HCEC 1CT (cell line): ENCODE measurements around the gene RHBDD3.
"Not testable (repeated sequence)": the region's sequence is repeated elsewhere in the genome, so short reads cannot be mapped to it uniquely, and the experiment has no call there.

ENCODE experiments used
- DNase-seq: peaks from one replicate; pipeline ENCODE4 v3.0.0-alpha.2; 2017

Gene RHBDD3

DNA sequence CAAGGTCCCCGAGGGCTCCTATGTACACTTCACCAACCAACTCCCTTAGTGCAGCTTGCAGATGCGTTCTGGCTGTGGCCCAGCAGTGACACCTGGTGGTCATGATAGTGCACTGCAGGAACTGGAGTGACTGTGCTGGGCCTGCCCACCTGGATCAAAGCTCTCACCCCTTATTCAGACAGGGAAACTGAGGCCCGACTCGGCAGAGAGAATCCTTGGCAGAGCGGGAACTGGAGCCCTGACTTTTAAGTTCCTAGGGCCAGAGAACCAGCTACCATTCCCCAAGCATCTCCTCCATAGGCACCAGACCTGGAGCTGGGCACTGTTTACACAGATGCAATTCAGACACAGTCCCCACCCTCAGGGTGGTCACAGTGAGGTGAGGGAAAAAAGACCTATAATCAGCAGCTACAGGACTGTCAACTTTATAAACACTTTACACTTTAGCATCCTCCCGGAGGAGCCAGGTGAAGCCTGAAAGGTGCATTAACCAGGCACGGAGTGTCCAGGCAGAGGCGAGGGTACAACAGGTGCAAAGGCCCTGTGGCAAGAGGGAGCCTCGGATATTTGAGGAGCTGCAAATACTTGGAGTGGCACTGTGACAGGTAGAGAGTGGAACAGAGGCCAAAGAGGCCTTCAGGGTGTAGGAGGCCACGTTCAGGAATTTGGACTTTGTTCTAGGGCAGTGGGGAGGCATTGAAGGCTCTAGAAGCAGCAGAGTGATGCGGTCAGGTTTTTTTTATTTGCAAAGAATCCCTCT lies 22.0 kb downstream of the RHBDD3 start:
- peak; percentile 45 for DNase-seq

DNA sequence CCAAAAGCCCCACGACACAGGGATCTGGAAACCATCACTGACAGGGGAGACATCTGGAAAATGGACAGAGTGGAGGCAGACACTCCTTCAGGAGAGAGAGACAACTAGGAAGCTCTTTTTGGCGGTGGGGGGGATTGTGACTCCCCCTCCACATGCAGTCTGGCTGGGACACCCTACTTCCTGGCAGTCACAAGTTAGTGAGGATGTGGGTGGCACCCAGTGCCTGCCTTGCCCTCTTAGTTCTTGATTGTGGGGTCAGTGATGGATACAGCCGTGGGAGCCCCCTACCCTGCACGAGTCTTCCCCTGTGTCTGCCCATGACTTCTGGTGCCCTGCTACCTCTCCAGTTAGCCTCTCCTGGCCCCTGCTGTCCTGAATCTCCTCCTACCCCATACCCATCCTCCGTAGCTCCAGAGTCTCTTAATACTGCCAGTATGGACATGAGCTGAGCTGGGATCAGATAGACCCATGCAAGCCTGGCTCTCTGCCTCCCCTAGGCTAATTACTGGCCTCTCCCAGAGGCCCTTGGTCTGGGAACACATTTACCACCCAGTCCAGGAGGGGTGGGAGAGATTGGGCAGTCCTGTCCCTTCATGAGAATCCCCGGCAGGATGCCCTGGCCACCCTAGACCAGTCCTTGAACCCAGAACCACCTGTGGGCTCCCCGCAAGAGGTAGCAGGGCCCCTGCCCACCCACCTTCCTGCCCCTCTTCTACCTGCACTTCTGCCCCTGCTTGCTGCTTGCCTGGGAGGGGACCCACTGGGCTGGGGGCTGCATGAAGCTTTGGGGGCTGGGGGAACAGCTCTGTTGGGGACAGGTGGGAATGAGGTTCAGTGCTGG lies 22.8 kb downstream of the RHBDD3 start:
- no peak for DNase-seq

DNA sequence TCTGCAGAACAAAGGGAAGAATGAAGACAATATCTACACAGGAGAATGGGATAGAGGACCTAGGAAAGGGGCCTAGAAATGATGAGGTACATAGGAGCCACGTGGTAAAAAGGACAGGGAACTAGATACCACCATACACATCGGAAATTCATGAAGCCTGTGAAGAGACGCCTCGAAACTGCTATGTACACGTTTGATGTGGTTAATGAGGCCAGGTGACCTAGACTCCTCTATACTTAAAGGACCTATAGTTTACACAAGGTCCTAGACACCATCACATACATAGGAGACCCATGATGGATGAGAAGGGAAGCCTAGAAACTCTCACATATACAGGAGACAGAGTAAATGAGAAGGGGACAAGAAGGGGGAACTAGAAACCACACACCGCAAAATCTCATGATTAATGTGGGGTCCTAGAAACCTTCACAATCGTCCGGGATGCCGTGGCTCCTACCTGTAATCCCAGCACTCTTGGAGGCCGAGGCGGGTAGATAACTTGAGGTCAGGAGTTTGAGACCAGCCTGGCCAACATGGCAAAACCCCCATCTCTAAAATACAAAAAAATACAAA lies 23.8 kb downstream of the RHBDD3 start:
- no peak for DNase-seq

DNA sequence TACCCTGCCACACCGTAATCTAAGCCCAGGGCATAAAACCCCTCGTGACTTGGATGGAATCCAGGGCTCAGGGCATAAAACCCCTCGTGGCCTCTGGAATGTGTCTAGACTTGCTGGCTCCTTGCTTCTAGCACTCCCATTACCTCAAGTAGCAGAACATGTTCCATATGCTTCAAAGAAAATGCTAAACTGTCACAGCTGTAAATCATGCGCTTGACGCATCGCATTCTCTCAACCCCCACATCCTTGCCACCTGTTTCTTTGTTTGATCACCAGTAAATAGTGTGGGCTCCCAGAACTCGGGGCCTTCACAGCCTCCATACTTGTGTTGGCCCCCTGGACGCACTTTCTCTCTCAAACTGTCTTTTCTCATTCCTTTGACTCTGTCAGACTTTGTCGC lies 27.3 kb downstream of the RHBDD3 start:
- DNase-seq = not testable (repeated sequence)

DNA sequence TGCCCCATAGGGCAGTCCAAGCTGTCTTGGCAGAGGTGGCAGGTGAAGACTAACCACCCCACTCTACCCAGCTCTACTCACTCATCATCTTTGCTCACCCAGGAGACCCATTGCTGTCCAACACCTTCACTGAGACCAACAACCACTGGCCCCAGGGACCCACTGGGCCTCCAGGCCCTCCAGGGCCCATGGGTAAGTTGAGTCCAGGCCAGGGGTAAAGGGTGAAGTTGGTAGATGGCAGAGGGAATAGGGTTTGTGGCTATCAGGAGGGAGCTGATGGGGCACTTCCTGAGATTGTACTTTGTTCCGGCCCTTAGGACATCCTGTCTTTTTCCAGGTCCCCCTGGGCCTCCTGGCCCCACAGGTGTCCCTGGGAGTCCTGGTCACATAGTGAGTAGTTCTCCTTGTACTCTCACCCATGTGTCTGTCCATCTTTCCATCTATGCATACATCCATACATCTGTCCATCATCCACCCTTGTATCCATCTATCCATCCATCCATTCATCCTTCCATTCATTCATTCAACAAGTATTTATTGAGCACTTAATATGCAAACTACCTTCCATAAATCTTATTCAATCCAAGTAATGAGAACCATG lies 34.4 kb downstream of the RHBDD3 start:
- no peak for DNase-seq

DNA sequence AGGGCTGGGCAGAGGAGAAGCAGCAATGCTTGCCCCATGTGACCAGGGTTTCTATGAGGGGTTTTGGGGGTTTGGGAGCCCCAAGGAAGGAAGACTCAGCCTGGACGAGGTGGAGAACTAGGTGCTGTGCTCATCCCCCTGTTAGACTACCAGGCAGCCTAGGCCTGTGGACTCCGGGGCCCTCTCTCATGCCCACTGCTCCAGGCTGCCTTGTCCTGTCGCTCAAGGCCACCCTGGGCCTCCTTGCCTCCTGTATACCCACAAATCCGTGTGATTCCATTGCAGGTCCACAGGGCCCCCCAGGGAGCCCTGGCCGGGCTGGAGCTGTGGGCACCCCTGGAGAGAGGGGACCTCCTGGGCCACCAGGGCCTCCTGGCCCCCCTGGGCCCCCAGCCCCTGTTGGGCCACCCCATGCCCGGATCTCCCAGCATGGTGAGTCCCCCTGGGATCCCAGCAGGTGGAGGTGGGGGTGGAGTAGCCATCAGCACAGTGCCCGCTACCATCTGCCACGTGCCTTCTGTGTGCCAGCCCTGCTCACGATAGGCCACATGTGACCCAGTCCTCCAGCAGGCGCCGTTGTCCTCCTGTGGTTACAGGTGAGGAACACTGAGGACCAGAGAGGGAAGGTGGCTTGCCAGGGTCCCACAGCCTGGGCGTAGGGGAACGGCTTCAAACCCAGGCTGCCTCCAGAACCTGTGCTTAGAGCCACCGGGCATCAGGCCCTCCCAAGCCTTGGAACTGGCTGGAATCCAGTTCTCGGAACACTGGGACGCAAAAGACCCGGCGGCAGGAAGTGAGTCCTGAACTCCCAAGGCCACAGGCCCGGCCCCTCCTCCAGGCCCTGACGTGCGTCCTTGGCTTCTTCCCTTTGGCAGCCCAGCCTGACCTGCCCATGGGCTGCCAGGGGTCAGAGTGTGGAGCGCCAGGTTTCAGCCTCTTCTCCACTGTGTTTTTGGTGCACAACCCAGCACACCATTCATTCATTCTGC lies 35.5 kb downstream of the RHBDD3 start:
- no peak for DNase-seq

DNA sequence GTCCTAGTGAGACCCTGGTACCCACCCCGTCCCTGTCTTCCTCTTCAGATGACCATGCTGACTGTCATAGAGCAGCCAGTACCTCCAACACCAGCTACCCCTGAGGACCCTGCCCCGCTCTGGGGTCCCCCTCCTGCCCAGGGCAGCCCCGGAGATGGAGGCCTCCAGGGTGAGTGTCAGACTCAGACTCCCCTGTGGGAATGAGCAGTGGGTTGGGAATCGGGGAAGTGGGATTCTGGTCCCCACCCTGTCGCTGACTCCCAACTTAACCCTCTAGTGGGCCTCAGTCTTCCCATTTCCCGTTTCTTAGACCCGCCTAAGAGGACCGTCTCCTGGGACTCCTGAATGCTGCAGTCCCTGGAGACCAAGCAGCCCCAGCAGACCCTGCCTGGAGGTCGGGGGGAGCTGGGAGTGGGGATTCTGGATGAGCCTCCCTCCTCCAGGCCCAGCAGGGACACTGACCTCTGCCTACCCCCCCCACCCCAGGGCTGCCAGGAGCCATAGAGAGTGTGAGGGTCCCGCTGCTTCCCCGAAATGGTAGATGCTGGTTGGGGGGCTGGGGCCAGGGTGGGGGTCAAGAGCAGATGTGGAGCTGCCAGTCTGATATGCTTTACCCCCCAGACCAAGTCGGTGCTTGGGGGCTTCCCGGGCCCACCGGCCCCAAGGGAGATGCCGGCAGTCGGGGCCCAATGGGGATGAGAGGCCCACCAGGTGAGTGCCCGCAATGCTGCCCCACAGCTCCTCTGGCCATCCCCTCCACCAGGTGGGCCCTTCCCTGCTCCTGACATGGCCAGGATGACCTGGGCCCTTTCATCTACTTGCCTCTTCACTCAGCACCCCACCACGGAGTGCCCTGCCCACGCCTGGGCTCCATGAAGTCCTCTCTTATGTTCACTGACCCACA lies 36.6 kb downstream of the RHBDD3 start:
- no peak for DNase-seq

DNA sequence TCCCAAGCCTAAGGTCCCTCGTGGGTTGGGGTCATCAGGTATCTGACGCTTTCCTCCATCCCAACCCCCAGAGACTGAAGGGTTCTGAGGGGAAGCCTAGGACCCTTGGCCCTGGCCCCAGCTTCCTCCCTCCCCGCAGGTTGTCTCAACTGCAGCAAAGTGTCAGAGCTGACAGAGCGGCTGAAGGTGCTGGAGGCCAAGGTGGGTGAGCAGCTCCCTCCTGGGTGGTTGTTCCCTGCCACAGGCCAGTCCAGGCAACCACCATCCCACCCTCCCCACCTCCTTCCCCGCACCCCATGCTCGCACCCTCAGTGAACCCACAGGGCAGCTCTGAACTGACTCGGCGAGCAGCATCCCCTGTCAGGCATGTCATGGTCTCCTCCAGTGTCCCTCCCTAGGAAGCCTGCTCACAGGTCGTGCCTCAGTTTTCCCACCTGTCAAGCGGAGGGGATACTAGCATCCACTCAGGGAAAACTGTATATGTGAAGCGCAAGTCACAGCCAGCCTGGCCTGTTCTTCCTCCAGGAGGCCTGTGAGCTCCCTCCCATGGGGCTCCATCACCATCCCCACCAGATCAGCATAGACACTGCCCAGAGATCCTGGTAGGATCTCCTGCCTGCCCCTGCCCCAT lies 41.3 kb downstream of the RHBDD3 start:
- DNase-seq = no peak

DNA sequence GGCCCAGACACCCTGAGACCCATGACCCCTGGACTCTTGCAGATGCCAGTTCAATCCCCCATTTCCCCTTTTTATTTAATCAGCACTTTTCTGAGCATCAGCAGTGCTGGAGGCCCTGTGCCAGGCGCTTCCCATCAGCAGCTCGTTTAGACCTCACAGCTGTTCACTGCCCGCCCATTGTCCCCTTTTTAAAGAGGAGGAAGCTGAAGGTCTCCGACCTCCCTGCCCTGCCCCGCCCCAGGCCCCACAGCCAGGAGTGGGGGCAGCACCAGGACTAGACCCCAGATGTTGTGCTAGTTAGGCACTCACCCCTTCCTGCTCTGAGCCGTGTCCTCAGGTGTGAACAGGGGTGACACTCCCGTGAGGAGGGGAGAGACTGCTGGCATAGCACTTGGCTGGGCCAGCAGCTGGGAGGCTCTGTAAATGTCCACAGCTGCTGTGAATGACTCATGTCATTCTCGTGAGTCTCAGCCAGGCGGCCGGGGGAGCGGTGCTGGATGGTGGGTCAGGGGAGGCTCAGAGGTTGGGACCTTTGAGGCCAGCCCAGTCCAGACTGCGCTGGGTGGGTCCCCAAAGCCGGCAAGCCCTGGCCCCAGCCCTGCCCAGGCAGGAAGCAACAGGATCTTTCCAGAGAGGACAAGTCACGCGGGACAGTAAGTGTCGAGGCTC lies 42.2 kb downstream of the RHBDD3 start:
- peak; percentile 37 for DNase-seq

DNA sequence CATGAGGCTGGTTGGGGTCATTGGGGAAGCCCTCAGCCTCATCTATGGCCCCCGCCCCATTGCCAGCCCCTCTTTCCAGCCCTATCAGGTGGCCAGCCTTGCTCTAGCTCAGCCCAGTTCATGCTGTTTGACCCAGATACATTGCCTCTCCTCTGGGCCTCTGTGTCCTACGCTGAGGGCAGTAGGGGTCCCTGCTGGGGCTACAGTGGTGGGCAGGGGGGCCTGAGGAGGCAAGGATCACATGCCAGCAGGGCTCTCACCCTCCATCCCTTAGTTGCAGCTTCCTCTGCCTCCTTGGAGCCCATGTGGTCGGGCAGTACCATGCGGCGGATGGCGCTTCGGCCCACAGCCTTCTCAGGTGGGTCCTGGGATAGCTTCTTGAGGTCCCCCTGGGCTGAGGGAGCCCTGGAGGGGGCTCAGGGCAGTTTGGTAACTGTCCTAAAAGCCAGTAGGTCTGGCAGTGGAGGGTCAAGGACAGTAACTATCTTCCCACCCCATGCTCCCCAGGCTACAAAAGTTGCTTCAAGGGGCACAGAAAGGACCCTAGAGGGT lies 42.8 kb downstream of the RHBDD3 start:
- DNase-seq = no peak

DNA sequence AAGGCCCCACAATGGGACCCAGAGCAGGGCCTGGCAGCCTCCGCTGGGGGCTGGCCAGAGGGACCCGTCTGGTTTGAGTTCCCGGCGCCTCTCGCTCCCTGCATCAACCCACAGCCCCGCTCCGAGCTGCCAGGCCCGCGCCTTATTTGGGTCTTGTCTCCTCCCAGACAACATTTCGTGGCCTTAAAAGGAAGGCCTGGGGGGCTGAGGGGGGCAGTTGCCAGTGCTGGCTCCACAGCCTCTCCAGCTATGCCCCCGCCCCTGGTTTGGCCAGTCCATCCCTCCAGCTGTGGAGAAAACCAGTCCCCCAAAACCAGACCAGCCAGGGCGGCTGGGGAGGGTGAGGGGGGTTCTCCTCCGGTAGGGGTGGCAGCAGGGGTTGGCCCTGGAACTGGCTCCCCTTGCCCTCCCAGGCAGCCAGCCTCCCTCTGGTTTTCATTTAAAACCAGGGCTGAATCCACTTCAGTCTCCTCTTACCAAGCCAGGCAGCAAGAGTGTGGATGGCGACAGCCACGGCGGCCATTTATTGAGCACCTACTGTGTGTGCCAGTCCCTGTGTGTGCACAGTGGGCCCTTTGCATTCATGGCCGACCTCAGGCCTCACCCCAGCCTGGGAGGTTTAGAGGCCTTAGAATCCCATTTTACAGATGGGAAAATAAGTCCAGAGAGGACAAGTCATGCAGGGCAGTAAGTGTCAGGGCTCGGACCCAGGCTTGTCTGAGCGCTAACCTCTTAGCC lies 43.5 kb downstream of the RHBDD3 start:
- DNase-seq = no peak

DNA sequence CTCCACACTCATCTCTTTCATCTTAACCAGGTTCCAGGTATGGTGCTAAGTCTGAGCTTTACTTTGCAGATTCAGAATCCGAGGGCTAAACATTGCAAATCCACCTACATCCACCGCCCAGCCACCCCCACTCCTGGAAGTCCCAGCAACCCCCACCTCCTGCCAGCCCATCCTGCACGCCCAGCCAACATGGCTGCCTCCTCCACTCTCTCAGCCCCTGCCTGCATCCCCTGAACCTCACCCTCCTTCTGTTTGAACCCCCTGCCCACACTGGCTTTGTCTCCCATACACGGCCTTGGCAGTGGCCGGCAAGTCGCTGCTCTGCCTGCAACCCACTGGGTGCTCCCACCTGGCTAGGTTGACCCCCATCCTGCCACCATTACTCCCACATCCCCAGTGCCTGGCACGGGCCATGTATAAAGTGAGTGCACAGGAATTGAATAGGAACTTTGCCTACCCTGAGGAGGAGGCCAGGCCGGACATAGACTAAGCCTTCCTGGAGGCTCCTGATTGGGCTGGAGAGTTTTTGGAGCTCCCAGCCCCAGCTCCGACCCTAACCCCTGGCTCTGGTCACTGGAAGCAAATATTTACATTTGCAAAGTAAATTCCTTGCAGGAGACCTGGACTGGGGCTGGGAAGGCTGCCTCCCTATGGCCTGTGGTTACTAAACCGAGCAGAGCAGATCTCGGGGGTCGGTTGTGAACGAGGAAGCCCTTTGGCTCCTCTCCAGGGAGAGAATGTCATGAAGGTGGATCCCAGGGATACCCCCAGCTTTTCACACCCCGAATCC lies 47.7 kb downstream of the RHBDD3 start:
- no peak for DNase-seq

DNA sequence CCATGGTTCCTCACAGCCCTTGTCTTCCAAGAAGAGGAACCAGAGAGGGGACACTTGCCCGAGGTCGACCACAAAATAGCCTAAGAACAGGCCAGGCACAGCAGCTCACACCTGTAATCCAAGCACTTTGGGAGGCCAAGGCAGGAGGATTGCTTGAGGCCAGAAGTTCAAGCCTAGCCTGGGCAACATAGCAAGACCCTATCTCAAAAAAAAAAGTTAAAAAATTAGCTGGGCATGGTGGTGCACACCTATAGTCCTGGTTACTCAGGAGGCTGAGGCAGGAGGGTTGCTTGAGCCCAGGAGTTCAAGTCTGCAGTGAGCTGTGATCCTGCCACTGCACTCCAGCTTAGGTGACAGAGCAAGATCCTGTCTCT lies 48.4 kb downstream of the RHBDD3 start:
- not testable (repeated sequence) for DNase-seq

DNA sequence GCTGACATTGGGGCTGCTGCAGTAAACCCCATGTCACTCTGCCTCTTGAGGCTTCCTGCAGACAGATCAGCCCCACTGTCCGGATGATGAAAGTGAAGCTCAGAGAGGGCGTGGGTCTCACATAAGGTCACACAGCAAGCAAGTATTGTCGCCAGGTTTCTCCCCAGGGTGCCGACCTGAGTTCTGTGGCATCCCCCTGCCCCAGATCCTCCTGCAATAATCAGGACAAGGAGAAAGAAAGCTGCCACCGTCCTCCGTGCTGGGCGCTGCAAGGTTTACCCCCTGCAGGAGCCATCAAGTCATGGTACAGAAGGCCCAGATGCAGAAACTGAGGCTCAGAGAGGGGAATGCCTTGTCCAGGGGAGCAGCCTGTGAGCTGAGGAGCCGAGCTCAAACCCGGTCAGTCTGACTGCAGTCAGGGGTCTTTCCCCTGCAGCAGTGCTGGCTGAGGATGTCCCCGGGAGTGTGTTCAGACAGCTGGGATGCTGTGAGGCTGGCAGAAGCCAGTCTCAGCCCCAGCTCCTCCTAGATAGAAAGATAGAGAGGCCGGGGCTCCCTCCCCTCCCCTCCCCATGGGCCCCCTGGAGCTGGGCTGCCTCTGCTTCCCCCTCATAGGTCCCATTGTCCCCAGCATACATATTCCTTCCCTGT lies 48.9 kb downstream of the RHBDD3 start:
- DNase-seq = no peak

DNA sequence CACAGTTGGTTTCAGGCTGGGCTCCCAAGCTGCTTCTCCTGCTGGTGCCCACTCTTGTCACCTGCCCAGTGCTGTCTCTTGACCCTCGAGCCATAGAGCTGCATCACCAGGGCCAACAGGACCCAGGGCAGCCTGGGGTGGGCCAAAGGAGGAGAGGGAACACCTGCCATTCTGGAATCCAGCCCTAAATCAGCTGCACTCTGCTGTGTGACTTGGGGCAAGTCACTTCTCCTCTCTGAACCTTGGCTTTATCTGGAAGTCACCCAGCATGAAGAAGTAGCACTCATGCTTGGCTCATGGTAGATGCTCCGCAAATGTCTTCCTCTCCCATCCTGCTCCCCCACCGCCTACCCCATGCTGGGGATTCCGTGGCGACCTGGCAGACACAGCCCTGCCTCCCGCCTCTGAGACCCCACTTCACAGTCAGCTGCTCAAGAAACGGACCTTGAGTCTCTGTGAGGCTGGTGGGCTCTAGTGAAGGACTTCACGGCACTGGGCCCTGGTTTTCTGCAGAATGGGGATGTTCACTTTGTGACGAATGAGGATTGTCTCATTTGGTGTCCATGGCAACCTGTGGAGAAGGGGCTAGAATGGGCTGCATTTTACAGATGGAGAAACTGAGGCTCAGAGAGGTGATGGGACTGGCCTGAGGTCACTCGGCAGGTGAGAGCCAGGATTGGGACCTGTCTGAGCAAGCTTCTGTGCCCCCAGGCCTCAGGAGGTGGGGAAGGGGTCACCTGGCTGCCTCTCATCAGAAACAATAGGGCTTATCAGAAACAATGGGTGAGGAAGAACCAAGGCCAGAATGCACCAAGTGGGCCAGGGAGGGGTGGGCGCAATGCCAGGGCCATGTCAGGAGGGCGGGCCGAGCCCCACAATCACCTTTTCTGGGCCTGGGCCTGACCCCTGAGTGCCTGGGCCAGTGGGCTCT lies 49.7 kb downstream of the RHBDD3 start:
- DNase-seq = no peak

DNA sequence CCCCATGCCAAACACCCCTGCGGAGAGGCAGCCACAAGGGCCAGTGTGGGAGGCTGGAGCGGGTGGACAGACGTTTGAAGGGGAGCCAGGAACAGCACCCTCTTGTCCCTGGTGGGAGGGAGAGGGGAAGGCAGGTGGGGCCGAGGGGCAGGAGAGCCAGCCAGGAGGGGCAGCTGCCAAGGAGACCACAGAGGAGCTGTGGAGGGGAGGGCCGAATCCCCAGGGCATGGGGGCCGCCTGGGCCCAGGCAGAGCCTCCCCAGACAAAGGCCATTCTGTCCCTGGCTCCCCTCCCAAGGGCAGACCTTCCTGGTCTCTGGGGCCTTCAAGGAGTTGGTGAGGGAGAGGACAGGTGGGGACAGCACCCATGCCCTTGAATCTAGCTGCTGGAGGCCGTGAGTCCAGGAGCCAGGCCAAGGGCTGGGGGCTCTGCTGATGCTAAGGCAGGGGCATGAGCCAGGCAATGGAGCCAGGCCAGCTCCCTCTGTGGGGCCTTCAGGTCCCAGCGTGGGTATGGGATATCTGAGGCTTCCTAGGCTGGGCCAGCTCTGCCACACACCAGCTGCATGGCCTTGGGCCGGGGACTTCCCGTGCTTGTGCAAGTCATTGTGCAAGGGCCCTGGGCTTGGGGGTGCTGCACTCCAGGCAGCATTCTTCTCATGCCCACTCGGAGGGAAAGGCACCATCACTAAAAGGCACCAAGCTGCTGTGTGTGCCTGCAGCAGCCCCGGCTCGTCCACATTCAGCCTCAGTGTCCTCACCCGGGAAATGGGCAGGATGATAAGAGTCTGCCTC lies 50.7 kb downstream of the RHBDD3 start:
- DNase-seq = no peak
